Measurements from ENCODE around the gene BANF2.

The BANF2 gene

GRCh38 chr20:17664025-17664633, 35.6 kb upstream of the BANF2 start:
- no peak for DNase-seq (ENCODE audit: low read depth, low spot score)

GRCh38 chr20:17665756-17666155, 34.0 kb upstream of the BANF2 start:
- no peak for DNase-seq (ENCODE audit: low read depth, low spot score)

DNA sequence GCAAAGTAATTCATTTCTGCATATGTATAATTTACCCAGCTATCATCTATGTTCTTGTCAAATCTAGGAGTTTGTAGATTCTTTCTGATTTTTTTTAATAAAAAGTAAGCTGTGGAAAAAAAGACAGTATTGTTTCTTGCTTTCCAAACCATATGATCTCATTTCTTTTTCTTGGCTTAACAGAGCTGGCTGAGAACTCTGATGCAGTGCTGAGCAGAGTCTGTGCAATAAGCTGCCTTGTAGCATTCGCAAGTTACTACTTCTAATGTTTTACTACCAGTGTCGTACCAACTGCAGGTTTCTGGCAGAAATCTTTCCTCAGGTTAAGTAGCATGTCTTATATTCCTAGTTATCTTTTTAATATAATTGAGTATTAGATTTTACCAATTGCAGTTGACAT, 33.3 kb upstream of the BANF2 start:
- DNase-seq (ENCODE audit: low read depth, low spot score): no peak

DNA sequence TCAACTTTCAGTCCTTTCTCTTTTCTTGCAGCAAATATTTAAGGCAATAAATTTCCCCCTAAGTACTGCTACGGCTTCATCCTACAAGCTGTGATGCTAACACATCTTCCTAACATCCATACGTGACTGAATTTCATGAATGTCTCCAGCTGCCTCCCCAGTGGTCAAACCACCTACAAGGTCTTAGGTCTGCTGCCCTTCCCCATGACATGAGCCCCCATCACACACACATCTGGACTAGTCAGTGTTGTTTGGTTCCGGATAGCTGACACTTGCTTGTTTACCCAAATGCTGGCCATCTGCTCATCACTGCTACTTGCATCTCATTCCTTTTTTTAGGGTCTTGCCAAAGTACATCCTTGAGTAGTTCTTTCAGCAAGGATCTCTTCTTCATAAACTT, 32.3 kb upstream of the BANF2 start:
- no peak for DNase-seq (ENCODE audit: low read depth, low spot score)

DNA sequence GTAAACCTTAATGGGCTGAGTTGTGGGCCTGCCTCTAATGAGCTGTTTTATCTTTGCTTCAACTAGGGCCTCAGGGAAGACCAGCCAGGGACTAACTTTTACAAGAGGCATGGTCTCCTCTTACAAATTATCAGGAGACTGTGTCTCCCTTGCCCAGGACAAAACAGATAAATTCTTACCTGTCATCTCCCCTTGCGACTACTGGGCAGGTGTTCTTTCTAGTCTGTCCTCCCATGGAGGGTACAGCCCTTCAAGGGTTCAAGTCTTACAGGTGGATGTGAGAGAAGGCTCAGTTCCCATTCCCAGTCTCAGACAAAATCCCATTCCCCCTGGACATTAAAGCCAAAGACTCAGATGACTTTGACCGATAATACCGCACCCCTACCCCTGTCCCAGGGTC, 31.3 kb upstream of the BANF2 start:
- no peak for DNase-seq (ENCODE audit: low read depth, low spot score)

DNA sequence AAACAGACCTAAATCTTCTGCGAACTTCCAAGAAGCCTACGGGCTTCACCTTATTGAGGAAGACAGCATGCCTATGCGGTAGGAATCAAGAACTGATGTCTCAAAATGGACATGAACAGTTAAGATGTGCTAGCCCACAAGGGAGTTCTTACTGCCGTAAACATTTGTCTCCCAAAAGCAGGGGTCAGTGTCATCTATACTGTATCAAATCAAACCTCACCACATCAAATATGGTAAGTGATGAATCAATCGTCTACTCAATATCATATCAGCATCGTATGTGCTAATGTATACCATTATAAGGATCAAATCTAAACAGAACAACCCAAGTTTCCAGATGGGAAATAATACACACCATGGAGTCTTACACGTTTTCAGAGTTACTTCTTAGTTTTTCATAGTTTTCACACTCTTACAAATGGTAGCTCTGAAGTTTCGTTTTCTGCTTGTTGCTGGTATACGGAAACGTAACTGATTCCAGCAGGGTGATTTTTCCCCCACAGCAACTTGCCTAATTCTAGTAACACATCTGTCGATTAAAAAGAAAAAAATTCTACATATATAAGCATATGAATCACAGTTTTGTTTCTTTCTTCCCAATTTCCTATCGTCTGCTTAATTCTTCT, 30.3 kb upstream of the BANF2 start:
- DNase-seq (ENCODE audit: low read depth, low spot score): no peak

DNA sequence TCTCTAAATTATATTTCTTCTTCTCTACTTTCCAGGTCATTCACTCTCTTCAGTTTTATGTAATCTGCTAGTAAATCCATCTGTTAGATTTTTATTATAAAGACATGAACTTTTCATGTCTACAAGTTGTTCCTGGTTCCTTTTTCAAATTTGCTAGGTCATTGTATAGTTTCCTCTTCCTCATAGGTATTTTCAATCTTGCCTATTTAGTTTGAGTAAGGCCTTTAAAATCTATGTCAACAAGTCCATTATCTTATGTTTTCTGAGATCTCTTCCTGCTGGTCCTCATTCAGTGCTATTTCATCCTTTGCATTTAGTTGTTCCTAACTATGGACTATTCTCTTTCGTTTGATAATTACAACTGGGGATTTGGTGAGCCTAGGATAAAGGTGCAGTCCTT, 28.8 kb upstream of the BANF2 start:
- no peak for DNase-seq (ENCODE audit: low read depth, low spot score)

GRCh38 chr20:17671565-17671964, 28.2 kb upstream of the BANF2 start:
- DNase-seq (ENCODE audit: low read depth, low spot score): no peak

GRCh38 chr20:17673084-17673483, 26.7 kb upstream of the BANF2 start:
- DNase-seq (ENCODE audit: low read depth, low spot score): no peak

GRCh38 chr20:17674722-17675518, 24.8 kb upstream of the BANF2 start:
- no peak for DNase-seq (ENCODE audit: low read depth, low spot score)

DNA sequence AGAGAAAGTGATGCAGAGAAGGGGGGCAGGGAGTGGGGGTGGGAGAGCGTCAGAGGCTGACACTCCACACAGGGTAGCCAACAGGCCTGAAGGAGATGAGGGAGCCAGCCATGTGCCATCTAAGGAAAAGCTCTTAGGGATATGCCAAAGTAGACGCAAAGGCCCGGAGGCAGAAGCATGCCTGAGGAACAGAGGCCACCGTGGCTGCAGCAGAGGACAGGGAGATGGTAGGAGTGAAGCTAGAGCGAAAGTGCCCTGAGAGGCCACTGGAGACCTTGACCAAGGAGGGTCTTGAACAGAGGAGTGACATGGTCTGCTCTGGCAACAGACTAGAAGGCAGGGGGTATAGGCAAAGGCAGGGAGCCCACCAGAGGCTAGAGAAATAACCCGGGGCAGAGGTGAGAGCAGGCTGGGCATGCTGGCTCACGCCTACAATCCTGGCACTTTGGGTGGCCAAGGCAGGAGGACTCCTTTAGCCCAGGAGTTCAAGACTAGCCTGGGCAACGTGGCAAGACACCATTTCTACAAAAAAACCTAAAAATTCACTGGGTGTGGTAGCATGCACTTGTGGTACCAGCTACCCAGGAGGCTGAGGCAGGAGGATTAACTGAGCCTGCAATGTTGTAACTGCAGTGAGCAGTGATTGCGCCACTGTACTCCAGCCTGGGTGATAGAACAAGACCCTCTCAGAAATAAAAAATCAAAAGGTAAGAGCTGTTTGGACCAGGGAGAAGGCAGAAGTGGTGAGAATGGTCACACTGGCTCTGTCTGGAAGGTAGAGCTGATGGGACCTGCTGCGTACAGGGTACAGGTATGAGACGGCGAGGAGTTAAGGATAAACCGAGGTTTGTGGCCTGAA, 24.0 kb upstream of the BANF2 start:
- DNase-seq (ENCODE audit: low read depth, low spot score): no peak

DNA sequence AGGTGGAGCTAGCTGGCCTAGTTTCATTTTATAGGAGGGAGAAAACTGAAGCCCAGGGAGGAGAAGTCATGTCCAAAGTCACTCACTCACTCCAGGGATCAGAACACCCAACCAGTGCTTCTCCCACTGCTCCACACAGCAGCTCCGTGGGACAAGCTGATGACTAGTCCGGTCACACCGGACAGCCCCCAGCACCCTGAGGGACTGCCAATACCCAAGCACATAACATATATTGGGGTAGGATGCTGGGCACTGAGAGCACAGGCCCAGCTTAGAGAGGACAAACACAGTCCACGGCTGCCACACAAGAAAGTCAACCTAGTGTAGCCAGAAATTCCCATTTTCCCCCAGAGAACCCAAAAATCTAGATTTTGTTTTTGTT, 23.4 kb upstream of the BANF2 start:
- DNase-seq (ENCODE audit: low read depth, low spot score): no peak

DNA sequence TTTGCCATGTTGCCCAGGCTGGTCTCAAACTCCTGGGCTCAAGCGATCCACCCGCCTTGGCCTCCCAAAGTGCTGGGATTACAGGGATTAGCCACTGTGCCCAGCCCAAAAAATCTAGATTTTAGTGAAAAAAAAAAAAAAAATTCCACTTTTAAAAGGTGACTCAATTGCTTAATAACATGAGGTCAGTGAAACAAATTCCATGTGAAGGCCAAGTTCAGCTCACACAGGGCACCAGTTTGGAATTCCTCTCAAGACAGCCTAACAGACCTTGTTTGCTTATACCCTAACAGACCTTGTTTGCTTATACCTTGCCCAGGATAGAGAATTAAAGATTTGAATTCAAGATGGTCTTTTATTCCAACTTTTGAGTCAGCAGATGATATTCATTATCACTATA, 22.8 kb upstream of the BANF2 start:
- DNase-seq (ENCODE audit: low read depth, low spot score): no peak

- no peak for DNase-seq (ENCODE audit: low read depth, low spot score)
Measured at GRCh38 chr20:17678295-17678694, 21.5 kb upstream of the BANF2 start.

GRCh38 chr20:17678886-17679285, 20.9 kb upstream of the BANF2 start:
- no peak for DNase-seq (ENCODE audit: low read depth, low spot score)

DNA sequence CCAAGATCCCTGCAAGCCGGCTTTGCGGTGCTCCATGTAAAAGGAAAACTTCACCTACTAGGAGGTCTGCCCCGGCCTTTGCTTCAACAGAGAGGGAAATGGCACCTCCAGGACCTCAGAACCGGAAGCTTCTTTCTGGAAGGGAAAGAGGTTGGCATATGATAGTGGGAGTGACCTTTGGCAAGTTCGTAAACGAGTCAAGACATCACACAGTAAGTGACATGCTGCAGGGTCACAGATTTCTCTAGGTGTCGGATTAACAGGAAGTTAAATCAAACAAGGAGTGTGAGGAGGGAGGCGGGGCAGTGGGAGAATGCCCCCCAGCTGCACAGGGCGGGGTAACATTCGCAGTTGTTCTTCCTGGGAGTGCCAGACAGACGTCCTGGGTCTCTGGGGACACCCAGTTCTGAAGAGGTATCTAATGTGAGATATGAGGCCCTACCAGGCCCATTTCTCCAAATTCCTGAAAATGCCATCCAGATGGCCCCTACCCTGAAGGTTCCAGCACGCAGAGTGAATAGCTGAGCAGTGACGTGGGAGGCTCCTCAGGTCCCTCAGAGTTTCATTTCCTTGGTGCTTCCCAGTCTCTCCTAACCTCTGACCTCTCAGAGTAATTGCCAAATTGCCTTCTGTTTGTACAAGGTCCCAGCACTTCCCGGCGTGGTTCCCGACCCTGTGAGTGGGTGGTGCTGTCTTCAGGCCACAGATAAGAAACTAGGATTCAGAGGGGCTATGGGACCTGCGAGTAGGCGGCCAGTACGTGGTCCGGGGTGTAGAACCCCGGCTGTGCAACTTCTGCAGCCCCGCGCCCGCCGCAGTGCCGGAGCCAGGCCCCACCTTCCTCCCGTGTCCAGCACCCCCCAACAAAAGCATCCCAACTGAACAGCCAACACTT, 19.6 kb upstream of the BANF2 start:
- DNase-seq (ENCODE audit: low read depth, low spot score): no peak

GRCh38 chr20:17680836-17681725, 18.7 kb upstream of the BANF2 start:
- DNase-seq (ENCODE audit: low read depth, low spot score): no peak

- DNase-seq (ENCODE audit: low read depth, low spot score): no peak
Measured at GRCh38 chr20:17681726-17682102, 18.1 kb upstream of the BANF2 start.

GRCh38 chr20:17682103-17682888, 17.5 kb upstream of the BANF2 start, which contains the start of gene RRBP1:
TSS of gene RRBP1 (minus strand) at chr20:17682242. CDS start at chr20:17660507, 21,735 bp downstream.
- peak; percentile 75 for DNase-seq (ENCODE audit: low read depth, low spot score)
